ENCODE data around the gene C19orf53.
A peak's percentile ranks its signal among the peaks of the same experiment; 100 is the strongest.
"Not testable (repeated sequence)": the region's sequence is repeated elsewhere in the genome, so short reads cannot be mapped to it uniquely, and the experiment has no call there.

C19orf53 gene

GRCh38 chr19:13774217-13775191, at the start of gene C19orf53:
Gene C19orf53 (plus strand): TSS chr19:13774456. CDS start chr19:13774478, 22 bp downstream.
- peak; percentile 83 to 96 (median 93) for DNase-seq

DNA sequence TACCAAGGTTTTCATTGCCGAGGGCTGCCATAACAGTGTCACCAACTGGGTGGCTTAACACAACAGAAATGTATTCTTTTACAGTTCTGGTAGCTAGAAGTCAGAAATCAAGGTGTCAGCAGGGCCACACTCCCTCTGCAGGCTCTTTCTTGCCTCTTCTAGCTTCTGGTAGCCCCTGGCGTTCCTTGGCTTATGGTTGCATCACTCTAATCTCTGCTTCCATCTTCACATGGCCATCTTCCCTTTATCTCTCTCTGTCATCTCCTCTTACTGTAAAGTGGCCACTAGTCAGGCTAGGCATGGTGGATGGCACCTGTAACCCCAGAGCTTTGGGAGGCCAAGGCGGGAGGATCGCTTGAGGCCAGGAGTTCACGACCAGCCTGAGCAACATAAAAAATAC, 47.9 kb upstream of the C19orf53 start:
- DNase-seq: no peak

DNA sequence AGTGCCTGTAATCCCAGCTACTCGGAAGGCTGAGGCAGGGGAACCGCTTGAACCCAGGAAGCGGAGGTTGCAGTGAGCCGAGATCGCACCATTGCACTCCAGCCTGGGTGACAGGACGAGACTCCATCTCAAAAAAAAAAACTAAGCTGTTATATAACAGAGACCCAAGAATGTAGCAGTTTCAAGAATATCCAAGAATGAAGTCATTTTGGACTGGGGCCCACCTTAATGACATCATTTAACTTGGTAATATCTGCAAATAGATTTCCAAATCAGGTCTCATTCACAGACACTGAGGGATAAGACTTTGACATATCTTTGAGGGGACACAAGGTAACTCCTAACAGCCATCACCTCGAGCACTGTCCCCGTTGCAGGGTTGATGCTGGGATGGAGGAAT, 46.5 kb upstream of the C19orf53 start:
- no peak for DNase-seq

DNA sequence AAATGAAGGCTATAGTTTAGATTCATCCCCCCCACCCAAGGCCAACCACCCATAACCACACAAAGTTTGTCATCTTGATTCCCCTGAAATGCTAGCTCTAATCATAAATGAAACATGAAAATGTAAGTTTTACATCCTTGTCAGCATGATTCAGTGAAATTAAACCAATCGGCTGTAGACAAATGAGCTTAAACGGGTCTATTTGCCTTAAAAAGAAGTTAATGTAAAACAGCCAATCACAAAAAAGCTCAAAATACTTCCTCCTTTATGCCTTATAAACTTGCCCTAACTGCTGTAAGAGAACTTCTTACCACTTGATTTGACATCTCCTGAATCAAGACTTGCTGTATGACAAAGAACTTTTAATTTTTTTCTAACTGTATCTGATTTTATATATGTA, 44.4 kb upstream of the C19orf53 start:
- no peak for DNase-seq

DNA sequence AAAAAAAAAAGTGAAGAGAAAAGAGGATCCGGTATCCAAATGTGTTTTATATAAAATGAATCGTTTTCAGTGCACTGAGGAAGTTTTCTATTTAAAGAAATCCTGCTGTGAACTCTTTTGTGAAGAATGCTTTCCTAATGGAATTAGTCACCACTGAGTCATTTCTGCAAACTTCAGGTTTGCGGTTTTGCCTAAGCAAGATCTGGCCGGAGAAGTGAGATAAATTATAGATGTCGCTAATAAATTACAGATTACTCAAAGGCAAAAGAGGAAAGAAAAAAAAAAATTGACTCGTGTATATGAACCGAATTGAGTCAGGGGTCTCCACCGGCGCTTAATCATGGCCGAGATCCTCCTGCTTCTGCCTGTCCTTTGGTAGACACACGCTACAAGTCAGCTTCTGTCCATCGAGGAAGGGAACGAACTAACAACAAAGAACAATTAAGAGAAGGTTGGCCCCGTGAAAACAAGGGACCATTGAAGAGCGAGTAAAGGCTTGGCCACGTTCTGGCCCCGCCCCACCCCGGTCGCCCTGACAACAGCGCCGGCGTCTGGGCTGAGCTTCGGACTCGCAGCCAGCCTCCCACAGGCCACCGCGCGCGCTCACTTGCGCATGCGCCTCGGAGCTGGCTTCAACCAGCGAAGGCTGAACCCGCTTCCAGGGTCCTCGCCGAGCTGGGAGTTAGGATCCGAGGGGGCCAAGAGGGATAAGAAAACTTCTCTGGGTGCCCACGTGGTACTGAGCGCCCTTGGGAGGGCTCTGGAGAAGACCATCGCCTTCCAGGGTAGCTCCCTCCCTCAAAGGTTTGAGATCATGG, 42.9 kb upstream of the C19orf53 start:
- DNase-seq: peak; percentile 87 to 99 (median 97)

DNA sequence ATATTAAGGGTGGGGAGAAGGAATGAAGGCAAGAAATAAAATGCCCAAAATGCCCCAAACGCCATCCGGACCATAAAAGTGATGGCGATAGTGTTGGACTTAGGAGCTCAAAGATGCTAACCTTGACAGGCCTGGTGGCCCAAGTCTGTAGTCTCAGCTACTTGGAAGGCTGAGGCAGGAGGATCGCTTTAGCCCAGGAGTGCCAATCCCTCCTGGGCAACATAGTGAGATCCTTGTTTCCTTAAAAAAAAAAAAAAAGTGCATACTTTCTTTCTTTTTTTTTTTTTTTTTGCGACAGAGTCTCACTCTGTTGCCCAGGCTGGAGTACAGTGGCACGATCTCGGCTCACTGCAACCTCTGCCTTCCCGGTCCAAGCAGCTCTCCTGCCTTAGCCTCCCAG, 41.9 kb upstream of the C19orf53 start:
- peak in 1 of 3 experiments; percentile 18 for DNase-seq

DNA sequence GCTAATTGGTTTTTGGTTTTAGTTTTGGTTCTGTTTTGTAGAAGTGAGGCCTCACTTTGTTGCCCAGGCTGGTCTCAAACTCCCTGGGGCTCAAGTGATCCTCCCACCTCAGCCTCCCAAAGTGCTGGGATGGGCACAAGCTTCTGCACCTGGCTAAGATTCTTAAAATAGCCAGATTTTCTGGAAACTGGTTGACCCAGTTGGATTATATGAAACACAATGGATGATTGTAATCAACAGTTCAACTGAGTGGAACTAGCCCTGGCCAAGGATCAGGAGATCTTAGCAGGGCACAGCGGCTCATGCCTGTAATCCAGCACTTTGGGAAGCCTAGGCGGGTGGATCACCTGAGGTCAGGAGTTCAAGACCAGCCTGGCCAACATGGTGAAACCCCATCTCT, 39.5 kb upstream of the C19orf53 start:
- DNase-seq: no peak

- no peak for DNase-seq
These were observed 36.2 kb upstream of the C19orf53 start for GRCh38 chr19:13738073-13738472.

DNA sequence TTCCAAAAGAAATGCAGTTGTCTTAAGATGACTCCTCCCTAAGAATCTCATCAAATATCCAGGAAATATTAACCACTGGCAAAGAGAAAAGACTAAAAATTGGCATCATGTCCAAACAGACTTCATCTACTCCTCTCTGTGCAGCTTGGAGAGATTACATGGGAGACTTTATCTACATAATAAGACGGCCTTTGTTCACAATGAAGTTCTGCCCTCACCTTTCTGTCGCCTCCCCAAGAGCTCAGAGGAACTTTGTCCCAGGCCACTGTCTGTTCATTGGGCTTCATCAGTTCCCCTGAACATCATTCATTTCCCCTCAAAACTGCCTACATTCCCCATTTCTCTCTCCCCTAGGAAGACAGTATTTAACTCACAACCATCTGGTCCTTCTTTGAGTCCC, 32.4 kb upstream of the C19orf53 start:
- no peak for DNase-seq

- DNase-seq: no peak
These were observed 31.5 kb upstream of the C19orf53 start for GRCh38 chr19:13742756-13743155.

DNA sequence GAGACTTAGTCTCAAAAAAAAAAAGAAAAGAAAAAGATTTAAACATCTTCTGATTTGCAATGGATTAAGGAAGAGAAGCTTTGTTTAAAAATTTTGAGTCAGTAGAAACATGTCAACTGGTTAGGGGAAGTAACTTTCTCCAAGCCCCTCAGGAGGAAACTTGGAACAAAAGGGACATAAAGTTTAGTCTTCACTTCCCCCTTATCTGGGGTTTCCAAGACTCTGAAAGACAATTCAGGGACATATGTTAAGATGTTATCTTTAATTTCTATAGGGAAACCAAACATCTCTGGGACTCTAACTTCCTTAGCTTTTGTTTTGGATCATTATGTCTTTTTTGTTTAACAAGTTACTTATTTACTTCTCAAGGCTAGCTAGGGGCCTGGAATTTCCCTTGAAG, 30.1 kb upstream of the C19orf53 start:
- DNase-seq: no peak

DNA sequence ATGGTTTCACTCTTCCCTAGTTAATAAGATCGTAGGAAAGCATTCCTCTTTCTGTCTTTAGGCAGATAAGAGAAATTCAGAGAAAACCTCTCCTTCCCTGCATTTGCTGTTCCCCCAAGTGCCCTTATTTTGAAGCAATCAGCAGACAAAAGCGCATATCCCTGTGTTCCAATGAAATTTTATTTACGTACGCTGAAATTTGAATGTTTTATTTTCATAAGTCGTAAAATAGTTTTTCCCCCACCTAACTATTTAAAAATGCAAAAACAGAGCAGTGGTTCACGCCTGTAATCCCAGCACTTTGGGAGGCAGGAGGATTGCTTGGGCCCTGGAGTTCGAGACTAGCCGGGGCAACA, 27.2 kb upstream of the C19orf53 start:
- no peak for DNase-seq

- DNase-seq: peak in 2 of 3 experiments; percentile 61 to 77
These were observed 26.0 kb upstream of the C19orf53 start for GRCh38 chr19:13748169-13748828.

GRCh38 chr19:13751436-13751835, 22.8 kb upstream of the C19orf53 start:
- no peak for DNase-seq

GRCh38 chr19:13753622-13754021, 20.6 kb upstream of the C19orf53 start:
- not testable (repeated sequence) for DNase-seq

DNA sequence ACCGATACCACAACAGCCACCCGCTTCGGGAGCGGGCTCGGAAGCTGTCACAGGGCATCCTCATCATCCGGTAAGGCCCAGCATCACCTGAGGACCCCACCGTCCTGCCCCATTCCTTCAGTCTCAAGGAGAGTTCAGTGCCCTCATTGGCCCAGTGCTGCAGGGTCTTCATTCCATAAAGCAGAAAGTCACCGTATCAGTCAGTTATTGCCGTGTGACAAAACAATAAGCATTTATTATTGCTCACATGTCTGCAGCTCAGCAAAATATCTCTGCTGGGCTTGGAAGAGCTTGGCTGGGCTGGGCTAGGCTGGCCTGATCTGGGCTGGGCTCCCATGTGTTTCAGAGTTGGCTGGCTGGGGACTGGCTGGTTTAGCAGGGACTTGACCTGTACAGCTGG, 18.0 kb upstream of the C19orf53 start:
- no peak for DNase-seq

DNA sequence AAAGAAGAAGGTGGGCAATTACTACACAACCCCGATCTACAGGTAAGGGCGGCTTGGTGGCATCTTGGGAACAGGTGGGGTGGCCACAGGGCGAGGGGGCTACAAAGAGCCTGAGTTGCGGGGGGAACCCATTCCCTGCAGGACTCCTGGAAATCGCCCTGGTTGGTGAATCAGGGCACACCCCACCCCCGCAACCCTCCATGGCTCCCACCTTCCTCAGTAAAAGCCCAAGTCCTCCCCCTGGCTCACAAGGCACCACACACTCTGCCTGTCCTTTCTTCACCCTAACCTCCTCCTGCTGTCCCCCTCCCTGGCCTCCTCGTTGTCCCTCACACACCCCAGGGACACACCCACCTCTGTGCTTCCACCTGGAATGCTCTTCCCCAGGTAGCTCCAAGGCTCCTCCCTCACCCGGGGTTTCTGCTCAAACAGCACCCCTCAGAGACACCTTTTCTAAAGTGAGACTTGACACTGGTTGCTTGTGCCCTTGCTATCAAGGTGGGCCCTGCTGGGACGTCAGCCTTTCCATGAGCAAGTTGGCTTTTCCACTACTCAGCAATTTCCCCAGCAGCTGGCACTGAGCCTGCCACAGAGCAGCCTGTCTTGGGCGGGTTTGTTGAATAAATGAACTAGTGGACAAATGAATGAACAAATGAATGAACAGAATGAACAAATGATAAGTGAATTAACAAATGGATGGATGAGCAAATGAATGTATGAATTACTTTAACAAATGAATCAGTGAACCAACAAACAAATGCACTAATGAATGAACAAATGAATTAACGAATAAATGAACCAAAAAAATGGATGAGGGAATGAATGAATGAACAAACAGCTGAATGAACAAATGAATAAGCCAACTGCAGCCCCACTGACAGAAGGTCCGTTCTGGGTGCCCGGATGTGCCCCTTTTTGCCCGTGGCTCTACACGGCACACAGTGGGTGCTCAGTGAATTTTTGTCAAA, 16.2 kb upstream of the C19orf53 start:
- no peak for DNase-seq

DNA sequence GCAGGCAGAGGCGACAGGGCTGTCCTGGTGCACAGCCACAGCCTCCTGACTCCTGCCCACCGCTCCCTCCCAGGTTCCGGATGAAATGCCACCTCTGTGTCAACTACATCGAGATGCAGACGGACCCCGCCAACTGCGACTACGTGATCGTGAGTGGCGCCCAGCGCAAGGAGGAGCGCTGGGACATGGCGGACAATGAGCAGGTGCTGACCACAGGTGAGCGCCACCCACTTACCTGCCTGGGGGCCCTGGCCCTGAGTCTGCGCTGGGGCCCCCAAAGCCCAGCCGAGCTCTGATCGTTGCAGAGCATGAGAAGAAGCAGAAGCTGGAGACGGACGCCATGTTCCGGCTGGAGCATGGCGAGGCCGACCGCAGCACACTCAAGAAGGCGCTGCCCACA, 15.5 kb upstream of the C19orf53 start:
- DNase-seq: no peak

DNA sequence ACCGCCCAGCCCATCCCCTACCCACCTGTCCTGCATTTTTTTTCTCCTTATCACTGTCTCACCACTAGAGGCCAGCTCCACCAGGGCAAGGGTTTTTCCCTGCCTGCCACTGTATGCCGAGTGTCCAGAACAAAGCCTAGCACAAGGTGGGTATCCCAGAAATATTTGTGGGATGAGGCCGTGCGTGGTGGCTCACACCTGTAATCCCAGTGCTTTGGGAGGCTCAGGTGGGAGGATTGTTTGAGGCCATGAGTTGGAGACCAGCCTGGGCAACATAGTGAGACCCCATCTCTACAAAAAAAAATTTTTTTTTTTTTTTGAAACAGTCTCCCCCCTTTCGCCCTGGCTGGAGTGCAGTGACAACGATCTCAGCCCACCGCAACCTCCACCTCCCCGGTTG, 12.8 kb upstream of the C19orf53 start:
- no peak for DNase-seq

DNA sequence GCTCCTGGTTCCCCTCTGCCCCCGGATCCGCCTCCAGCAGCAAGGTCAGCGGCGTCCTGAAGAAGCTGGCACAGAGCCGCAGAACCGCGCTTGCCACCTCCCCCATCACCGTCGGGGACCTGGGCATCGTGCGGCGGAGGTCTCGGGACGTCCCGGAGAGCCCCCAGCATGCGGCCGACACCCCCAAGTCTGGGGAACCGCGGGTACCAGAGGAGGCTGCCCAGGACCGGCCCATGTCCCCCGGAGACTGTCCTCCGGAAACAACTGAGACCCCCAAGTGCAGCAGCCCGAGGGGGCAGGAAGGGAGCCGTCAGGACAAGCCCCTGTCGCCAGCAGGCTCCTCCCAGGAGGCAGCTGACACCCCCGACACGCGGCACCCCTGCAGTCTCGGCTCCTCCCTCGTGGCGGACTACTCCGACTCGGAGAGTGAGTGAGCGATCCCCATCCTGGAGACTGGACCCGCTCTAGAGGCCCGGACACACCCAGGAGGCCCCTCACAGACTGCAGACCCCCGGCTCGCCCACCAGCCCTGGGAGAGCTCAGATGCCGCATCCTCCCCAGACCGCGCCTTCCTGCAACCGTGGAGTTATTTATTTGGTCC, 11.5 kb upstream of the C19orf53 start:
- DNase-seq: no peak

GRCh38 chr19:13763265-13763664, 11.0 kb upstream of the C19orf53 start:
- no peak for DNase-seq

Data from NCI-H1417 (cell line).